Bronchial epithelial cell (primary cell): ENCODE data around the gene CDC42BPA. TPM values are rescaled to one million over a fixed set of nuclear protein-coding genes. Genes with fewer than 3 reads are reported as not detected.
"Not testable (repeated sequence)": the region's sequence is repeated elsewhere in the genome, so short reads cannot be mapped to it uniquely, and the experiment has no call there.

ENCODE experiments used
- DNase-seq: peaks from one replicate; pipeline ENCODE4 v3.0.0-alpha.2; 2010; ENCODE audit warnings: low read depth
- FAIRE-seq: peaks from 2 replicates; lab custom pipeline; 2011; peaks lifted over from hg19 to GRCh38; lab: Jason Lieb, UNC
- H3K27me3 ChIP-seq: 2 replicates; pipeline ENCODE4 v1.5.1; 2011; ENCODE audit warnings: low read length; ENCODE audit not compliant: control insufficient read depth, insufficient read depth
- H3K36me3 ChIP-seq: 2 replicates; pipeline ENCODE4 v1.5.1; 2011; ENCODE audit warnings: low read length; ENCODE audit not compliant: control insufficient read depth, insufficient read depth
- H3K4me3 ChIP-seq: 2 replicates; pipeline ENCODE4 v1.5.1; 2011; ENCODE audit warnings: mild to moderate bottlenecking, low read depth, low read length, control low read depth
- total RNA-seq: library from RNA; depleted of rRNA; stranded (reverse); fragments of >200 nt; gene quantifications from 2 replicates; pipeline ENCODE4 v1.2.1, GENCODE V29; 2014
- TF ChIP-seq, protein P1 (sequence below): IDR thresholded peaks from 2 replicates; pipeline ENCODE4 v1.5.1; 2011; ENCODE audit warnings: mild to moderate bottlenecking, moderate library complexity, low read length, control low read depth, inconsistent platforms; ENCODE audit not compliant: insufficient read depth, severe bottlenecking

Gene CDC42BPA
- total RNA-seq, 1 donor from 2014 or later, result 25.8 TPM

- no peaks in the 10 kb centered on the region for H3K27me3 ChIP-seq
- FAIRE-seq, result no peak
- no peak for DNase-seq
- no peaks in the 10 kb centered on the region for H3K36me3 ChIP-seq
- TF ChIP-seq, protein P1, sequence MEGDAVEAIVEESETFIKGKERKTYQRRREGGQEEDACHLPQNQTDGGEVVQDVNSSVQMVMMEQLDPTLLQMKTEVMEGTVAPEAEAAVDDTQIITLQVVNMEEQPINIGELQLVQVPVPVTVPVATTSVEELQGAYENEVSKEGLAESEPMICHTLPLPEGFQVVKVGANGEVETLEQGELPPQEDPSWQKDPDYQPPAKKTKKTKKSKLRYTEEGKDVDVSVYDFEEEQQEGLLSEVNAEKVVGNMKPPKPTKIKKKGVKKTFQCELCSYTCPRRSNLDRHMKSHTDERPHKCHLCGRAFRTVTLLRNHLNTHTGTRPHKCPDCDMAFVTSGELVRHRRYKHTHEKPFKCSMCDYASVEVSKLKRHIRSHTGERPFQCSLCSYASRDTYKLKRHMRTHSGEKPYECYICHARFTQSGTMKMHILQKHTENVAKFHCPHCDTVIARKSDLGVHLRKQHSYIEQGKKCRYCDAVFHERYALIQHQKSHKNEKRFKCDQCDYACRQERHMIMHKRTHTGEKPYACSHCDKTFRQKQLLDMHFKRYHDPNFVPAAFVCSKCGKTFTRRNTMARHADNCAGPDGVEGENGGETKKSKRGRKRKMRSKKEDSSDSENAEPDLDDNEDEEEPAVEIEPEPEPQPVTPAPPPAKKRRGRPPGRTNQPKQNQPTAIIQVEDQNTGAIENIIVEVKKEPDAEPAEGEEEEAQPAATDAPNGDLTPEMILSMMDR, result no peak
- no peak overlapping the region for H3K4me3 ChIP-seq
Measured at GRCh38 chr1:226957714-226958113, 360.6 kb downstream of the CDC42BPA start.

DNA sequence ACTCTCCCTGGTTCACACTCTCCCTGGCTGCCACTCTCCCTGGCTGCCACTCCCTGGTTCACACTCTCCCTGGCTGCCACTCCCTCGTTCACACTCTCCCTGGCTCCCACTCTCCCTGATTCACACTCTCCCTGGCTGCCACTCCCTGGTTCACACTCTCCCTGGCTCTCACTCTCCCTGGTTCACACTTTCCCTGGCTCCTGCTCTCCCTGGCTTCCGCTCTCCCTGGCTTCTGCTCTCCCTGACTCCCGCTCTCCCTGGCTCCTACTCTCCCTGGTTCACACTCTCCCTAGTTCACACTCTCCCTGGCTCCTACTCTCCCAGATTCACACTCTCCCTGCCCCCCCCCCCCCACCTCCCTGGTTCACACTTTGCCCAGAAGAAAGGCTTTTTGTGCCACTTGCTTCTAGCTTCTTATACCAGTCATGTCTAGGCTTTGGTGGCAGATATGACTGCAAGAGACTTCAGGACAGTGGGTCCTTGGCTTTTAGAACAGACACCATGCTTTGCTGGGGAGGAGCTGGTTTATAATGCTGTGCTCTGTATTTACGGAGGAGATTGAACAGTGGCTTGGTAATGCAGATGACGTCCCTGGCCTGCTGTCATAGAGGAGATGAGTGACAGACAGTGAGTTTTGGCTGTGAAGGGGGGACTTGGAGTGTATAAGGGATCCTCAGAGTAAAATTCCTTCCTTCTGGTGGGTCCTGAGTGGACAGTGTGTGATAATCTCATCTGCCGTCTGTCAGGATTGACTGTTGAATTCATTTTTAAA lies 361.2 kb downstream of the CDC42BPA start:
- no peak overlapping the region for H3K4me3 ChIP-seq
- no peaks in the 10 kb centered on the region for H3K36me3 ChIP-seq
- no peaks in the 10 kb centered on the region for H3K27me3 ChIP-seq
- TF ChIP-seq, protein P1, result no peak
- no peak for DNase-seq
- FAIRE-seq, result no peak

DNA sequence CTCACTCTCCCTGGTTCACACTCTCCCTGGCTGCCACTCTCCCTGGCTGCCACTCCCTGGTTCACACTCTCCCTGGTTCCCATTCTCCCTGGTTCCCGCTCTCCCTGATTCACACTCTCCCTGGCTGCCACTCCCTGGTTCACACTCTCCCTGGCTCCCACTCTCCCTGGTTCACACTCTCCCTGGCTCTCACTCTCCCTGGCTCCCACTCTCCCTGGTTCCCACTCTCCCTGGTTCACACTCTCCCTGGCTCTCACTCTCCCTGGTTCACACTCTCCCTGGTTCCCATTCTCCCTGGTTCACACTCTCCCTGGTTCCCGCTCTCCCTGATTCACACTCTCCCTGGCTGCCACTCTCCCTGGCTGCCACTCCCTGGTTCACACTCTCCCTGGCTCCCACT lies 362.4 kb downstream of the CDC42BPA start:
- FAIRE-seq, H3K27me3 ChIP-seq, H3K36me3 ChIP-seq, DNase-seq, H3K4me3 ChIP-seq: not testable (repeated sequence)

DNA sequence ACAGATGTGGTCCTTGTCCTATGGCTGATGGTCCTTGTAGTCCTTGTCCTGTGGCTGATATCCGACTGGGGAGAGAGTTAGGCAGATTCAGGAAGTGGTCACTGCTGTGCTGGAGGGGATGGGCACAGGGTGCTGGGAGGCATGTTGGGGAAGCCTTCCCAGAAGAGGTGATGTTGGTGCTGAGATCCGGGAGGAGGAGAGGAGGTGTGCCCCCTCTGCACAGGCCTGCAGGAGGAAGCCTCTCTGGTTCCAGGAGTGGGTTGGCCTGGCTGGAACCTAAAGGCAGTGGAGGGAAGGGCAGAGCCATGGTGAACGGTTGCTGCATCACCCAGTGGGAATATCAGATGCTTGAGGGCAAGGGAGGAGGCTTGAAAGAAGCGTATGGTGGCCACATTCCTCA lies 363.5 kb downstream of the CDC42BPA start:
- FAIRE-seq (no peak), DNase-seq (no peak)
- no peak overlapping the region for H3K4me3 ChIP-seq
- H3K27me3 ChIP-seq, result no peaks in the 10 kb centered on the region
- TF ChIP-seq, protein P1, result no peak
- no peaks in the 10 kb centered on the region for H3K36me3 ChIP-seq

DNA sequence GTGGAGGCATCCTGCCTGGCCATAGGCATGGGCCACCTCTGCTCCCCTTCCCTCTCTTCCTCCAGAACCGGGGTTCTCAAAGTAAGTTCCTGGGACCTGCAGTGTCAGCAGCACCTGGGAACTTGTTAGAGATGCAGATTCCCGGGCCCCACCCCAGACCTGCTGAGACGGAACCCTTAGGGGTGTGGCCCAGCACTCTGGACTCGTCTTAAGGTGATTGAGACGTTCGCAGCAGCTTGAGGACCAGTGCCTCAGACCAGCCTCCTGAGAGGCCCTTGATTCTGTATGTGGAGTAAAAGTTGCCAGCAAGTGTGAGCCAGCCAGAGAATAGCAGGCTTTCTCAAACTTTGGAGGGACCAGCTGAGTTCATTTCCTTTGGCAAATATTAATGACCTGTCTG lies 364.0 kb downstream of the CDC42BPA start:
- DNase-seq (no peak), FAIRE-seq (no peak)
- TF ChIP-seq, protein P1, result no peak
- H3K27me3 ChIP-seq, result no peaks in the 10 kb centered on the region
- no peaks in the 10 kb centered on the region for H3K36me3 ChIP-seq
- no peak overlapping the region for H3K4me3 ChIP-seq

DNA sequence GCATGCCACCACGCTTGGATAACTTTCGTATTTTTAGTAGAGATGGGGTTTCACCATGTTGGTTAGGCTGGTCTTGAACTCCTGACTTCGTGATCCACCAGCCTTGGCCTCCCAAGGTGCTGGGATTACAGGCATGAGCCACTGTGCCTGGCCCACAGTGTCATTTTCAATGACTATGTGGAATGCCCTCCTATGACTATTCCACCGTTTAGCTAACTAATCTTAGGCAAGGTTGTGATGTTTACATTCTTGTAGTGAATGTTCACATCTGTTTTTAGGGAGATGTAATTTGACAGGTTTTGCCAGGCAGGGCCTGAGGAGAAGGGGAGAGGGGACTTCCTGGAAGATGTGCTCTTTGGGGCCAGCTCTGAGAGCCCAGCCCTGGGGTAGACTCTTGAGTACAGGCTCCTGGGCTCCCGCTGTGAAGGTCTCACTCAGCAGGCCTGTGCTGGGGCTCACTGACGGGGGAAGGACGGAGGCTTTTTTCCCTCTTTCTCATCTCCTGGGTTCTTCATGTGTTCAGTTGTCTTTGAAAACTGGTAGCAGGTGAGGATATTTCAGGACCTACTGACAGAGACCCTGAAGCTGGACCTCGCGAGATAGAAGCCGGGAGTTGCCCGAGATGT lies 365.0 kb downstream of the CDC42BPA start:
- H3K4me3 ChIP-seq, result no peak overlapping the region
- no peaks in the 10 kb centered on the region for H3K36me3 ChIP-seq
- H3K27me3 ChIP-seq, result no peaks in the 10 kb centered on the region
- no peak for FAIRE-seq
- DNase-seq, result no peak
- TF ChIP-seq, protein P1, result no peak
